CD4-positive, alpha-beta T cell treated with Interleukin-21 for 1 hour (primary cell): ENCODE measurements around the gene AKAP13.
"Not testable (repeated sequence)": the region's sequence is repeated elsewhere in the genome, so short reads cannot be mapped to it uniquely, and the experiment has no call there.

Experiments
- DNase-seq: peaks from one replicate; pipeline ENCODE4 v3.0.0-alpha.2; 2020

Gene AKAP13

GRCh38 chr15:85485956-85486567 lies 105.7 kb downstream of the AKAP13 start:
- DNase-seq = peak; percentile 83

- not testable (repeated sequence) for DNase-seq
Observed at GRCh38 chr15:85487796-85488195, 107.4 kb downstream of the AKAP13 start.

GRCh38 chr15:85488997-85489396 lies 108.6 kb downstream of the AKAP13 start:
- no peak for DNase-seq

GRCh38 chr15:85489773-85490493 lies 109.5 kb downstream of the AKAP13 start:
- DNase-seq = no peak

GRCh38 chr15:85490856-85491255 lies 110.5 kb downstream of the AKAP13 start:
- DNase-seq = no peak

DNA sequence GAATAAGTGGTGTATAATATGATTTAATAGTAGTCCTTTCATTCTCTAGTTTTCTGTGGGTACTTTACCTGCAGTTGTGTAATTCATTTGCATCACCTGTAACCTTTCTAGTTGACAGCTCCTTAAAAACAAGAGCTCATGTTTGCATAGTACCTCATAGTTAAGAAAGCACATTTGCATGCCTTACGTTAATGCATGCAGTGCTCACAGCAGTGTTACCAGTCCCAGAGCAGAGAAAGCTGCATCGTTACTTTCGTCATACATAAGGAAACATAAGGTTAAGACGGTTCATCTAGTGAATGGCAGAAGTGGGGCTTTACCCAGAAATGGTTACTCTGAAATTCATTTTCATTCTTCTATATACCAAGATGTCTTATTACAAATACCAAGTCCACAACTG lies 111.3 kb downstream of the AKAP13 start:
- DNase-seq = no peak

DNA sequence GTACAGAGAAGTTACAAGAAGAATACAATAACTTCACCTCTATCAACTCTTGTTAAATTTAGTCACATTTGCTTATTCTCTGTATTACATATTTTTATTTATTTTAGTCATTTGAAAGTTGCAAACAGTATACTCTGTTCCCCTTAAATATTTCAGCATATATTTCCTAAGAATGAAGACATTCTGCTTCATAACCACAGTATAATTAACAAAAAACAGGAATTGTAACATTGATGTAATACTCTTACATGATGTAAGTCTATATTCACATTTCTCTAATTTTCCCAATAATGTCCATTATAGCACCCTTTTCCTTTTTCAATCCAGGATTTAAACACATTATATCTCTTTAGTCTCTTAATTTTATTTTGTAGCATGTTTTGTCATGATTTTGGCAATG lies 112.0 kb downstream of the AKAP13 start:
- no peak for DNase-seq

GRCh38 chr15:85493260-85493659 lies 112.9 kb downstream of the AKAP13 start:
- DNase-seq = no peak

- peak; percentile 10 for DNase-seq
Observed at GRCh38 chr15:85494048-85494777, 113.8 kb downstream of the AKAP13 start.

- no peak for DNase-seq
Observed at GRCh38 chr15:85495096-85495495, 114.7 kb downstream of the AKAP13 start.

DNA sequence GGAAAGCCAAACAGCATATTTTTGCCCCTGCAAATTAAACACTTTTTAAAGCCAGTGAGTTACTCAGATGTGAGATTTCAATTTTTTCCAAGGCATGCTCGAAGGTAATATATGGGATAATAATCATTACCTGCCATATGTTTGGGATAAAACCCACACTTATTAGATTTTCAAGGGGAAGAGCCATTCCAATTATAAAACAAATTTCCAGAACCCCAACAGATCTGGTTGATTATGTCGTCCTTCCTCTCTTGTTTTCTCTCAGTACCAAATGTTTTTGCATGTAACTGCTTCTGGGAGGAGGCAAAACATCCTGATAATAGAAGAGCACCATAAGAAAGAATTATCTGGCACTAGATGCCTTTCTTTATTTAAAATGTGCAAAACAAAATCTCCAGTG lies 115.1 kb downstream of the AKAP13 start:
- DNase-seq = no peak

GRCh38 chr15:85496151-85496550 lies 115.7 kb downstream of the AKAP13 start:
- no peak for DNase-seq

DNA sequence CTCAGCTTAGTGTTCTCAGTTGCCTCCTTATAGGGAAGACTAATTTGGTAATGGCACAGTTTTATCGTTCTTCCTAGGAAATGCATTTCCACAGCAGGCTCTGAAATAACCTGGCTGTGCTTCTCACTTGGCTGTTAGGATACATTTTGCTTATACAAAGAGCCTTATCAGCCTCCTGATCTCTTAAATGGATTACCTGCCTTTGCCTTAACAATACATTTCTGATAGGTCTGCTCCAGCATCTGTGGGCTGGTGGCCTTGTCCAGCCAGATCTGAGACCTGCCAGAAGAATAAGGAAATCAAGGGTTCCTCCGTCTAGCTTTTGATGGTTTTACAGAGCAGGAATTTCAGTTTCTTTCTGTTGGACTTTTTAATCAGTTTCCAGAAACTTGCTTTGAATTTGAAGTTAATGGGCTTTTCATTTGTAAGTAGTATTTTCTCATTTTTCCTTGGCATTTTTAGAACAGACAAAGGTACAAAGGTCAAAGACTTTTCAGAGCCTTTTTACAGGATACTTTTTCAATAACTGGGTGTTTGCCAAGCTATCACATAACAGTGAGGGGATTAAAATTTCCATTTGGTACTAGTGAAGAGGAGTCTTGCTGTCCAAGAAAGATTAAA lies 116.3 kb downstream of the AKAP13 start:
- DNase-seq = no peak

- no peak for DNase-seq
Observed at GRCh38 chr15:85497172-85497569, 116.8 kb downstream of the AKAP13 start.

GRCh38 chr15:85498471-85498870 lies 118.1 kb downstream of the AKAP13 start:
- no peak for DNase-seq

GRCh38 chr15:85499371-85499887 lies 119.0 kb downstream of the AKAP13 start:
- no peak for DNase-seq

GRCh38 chr15:85500060-85500708 lies 119.8 kb downstream of the AKAP13 start:
- DNase-seq = no peak

GRCh38 chr15:85500729-85501128 lies 120.3 kb downstream of the AKAP13 start:
- no peak for DNase-seq

DNA sequence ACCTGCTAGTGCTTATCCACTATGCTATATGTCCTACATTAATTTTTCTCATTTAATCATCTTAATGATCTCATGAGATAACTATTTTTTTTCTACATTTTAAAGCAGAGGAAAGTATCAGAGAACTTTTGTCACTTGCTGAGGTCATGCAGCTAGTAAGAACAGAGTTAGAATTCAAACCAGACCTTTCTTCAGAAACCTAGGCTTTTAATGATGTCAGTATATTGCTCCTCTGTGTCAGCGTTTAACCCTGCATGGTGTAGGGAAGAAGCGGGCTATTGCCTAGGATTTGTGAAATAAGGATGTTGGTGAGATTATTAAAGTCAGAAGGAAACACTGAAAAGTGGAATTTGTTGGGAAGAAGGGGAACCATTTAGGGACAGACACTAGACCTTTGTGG lies 121.2 kb downstream of the AKAP13 start:
- no peak for DNase-seq

GRCh38 chr15:85503151-85503799 lies 122.9 kb downstream of the AKAP13 start:
- no peak for DNase-seq

DNA sequence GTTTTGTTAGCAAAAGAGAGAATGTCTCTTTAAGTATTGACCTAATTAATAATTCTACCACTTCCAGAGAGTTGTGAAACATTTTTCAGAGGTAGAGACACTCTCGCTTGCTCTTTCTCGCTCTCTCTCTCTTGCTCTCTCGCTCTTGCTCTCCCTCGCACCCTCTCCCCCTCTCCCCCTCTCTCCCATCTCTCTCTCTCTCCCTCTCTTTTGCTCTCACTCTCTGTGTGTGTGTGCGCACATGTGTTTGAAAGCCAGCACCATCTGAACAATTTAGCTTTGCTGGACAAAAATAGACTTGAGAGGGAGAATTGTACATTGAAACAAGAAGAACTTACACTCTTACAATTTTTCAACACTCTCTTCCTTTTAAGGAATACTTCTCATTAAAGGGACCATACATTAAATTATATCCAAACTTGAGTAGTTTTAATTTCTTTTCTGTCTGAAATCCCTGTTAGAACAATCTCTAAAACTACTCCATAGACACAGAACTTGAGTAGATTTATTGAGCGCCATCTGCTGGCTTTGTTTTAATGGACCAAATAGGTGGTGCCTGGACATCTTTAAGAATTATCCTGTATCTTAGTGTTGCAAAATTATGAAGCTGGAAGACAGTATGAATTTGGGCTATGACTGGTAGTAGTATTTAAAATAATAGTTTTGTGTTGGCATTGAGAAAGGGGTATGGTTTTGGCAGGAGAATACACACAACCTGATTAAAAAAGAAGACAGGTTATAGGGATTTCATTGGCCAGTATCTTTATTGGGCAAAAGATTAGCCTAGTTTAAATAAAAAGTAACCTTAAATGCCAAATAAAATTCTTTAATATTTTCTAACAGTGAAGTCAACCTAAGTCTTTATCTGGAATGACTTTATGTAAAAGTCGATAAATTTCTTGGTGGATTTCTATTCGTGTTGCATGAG lies 124.6 kb downstream of the AKAP13 start:
- peak; percentile 60 for DNase-seq
